ENCODE data around the gene SLC38A8. TPM values are rescaled to one million over a fixed set of nuclear protein-coding genes. Genes with fewer than 3 reads are reported as not detected.

SLC38A8 gene
- total and polyA plus RNA-seq, 2 donors (not counting 1 experiment from before 2014, with no cell fraction given), result not detected

- Histone ChIP-seq H2AFZ (ENCODE audit: insufficient read depth, low read depth, low read length, poor library complexity, severe bottlenecking) (no peak overlapping the region), H4K20me1 (ENCODE audit: control insufficient read depth, insufficient read depth, low read length, poor library complexity, severe bottlenecking) (no peaks in the 10 kb centered on the region), H3K27ac (ENCODE audit: low read length in 2 of 2) (no peak overlapping the region), H3K4me3 (ENCODE audit: control extremely low read depth in 1 of 5, extremely low read depth in 1 of 5, insufficient read depth in 1 of 5, low read depth in 2 of 5, low read length in 4 of 5) (no peak overlapping the region), H3K4me2 (replicated peaks; ENCODE audit: low read depth, low read length, poor library complexity, severe bottlenecking) (no peak overlapping the region), H3K4me1 (ENCODE audit: control insufficient read depth in 2 of 2, insufficient read depth in 2 of 2, low read length in 2 of 2) (no peaks in the 10 kb centered on the region), H3K9me3 (ENCODE audit: control extremely low read depth in 1 of 3, control insufficient read depth in 2 of 3, insufficient read depth in 1 of 3, low read length in 2 of 3) (no peaks in the 10 kb centered on the region), H3K27me3 (replicated peaks in 1 of 4; ENCODE audit: control extremely low read depth in 1 of 4, control insufficient read depth in 3 of 4, insufficient read depth in 4 of 4, low read length in 3 of 4) (no peaks in the 10 kb centered on the region), H3K36me3 (replicated peaks in 1 of 2; ENCODE audit: control extremely low read depth in 1 of 2, control insufficient read depth in 1 of 2, extremely low read depth in 1 of 2, insufficient read depth in 2 of 2, low read length in 1 of 2) (peaks cover 12 to 77% of the 10 kb centered on the region in 2 experiments), H3K79me2 (ENCODE audit: control insufficient read depth, insufficient read depth, low read length) (no peaks in the 10 kb centered on the region), H3K9ac (ENCODE audit: low read length) (no peak overlapping the region)
- POLR2A ChIA-PET, result no interaction called here
- Mint-ChIP-seq H3K27me3 (no peaks in the 10 kb centered on the region), H3K27ac (no peak overlapping the region), H3K9me3 (ENCODE audit: insufficient read depth) (no peaks in the 10 kb centered on the region), H3K4me3 (no peak overlapping the region), H3K4me1 (no peaks in the 10 kb centered on the region)
- CTCF ChIA-PET, result interaction anchor here (0.5 to 1.8 kb wide), 4 partner anchors 15 to 270 kb away, joined by 3 to 12 read pairs (median 3); no protein-coding TSS in a partner anchor
- intact Hi-C loops (cut with micrococcal nuclease), result no loop called here
- ATAC-seq (ENCODE audit: low read depth) (no peak), DNase-seq (no peak)
- WGBS (ENCODE audit: insufficient coverage), result over 99% methylated on average over 7 of the region's 7 CpGs
- TF ChIP-seq EZH2 (IDR thresholded peaks at IDR 0.05; ENCODE audit: borderline replicate concordance, insufficient read depth, low read depth, low read length, poor library complexity, severe bottlenecking), result no peak
- TF ChIP-seq, protein P1, sequence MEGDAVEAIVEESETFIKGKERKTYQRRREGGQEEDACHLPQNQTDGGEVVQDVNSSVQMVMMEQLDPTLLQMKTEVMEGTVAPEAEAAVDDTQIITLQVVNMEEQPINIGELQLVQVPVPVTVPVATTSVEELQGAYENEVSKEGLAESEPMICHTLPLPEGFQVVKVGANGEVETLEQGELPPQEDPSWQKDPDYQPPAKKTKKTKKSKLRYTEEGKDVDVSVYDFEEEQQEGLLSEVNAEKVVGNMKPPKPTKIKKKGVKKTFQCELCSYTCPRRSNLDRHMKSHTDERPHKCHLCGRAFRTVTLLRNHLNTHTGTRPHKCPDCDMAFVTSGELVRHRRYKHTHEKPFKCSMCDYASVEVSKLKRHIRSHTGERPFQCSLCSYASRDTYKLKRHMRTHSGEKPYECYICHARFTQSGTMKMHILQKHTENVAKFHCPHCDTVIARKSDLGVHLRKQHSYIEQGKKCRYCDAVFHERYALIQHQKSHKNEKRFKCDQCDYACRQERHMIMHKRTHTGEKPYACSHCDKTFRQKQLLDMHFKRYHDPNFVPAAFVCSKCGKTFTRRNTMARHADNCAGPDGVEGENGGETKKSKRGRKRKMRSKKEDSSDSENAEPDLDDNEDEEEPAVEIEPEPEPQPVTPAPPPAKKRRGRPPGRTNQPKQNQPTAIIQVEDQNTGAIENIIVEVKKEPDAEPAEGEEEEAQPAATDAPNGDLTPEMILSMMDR (IDR thresholded peaks at IDR 0.05), result no peak
Observed at GRCh38 chr16:84061236-84061819, 18.7 kb upstream of the SLC38A8 start.
